CD4-positive, alpha-beta T cell treated with Interleukin-2 at 100 ng/mL for 4 hours (primary cell): Measurements from ENCODE around the gene SLC43A3.

ENCODE experiments used
- DNase-seq: peaks from one replicate; pipeline ENCODE4 v3.0.0-alpha.2; 2020; ENCODE audit warnings: low spot score

The SLC43A3 gene

GRCh38 chr11:57426929-57427726 is at the start of gene SLC43A3:
SLC43A3 (minus strand) TSS chr11:57427121; CDS start chr11:57426172, 949 bp downstream.
- DNase-seq: peak; percentile 58

DNA sequence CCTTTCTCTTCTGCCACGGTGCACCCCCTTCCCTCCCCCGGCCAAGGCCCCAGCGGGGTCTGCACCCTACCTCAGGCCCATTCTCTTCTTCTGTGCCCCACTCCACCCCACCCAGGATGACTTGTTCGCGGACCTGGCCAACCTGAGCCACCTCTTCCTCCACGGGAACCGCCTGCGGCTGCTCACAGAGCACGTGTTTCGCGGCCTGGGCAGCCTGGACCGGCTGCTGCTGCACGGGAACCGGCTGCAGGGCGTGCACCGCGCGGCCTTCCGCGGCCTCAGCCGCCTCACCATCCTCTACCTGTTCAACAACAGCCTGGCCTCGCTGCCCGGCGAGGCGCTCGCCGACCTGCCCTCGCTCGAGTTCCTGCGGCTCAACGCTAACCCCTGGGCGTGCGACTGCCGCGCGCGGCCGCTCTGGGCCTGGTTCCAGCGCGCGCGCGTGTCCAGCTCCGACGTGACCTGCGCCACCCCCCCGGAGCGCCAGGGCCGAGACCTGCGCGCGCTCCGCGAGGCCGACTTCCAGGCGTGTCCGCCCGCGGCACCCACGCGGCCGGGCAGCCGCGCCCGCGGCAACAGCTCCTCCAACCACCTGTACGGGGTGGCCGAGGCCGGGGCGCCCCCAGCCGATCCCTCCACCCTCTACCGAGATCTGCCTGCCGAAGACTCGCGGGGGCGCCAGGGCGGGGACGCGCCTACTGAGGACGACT is 49.3 kb upstream of the SLC43A3 start:
- peak; percentile 15 for DNase-seq

- no peak for DNase-seq
Measured at GRCh38 chr11:57475671-57476046, 48.7 kb upstream of the SLC43A3 start.

GRCh38 chr11:57475191-57475590 is 48.3 kb upstream of the SLC43A3 start:
- no peak for DNase-seq

GRCh38 chr11:57474803-57475115 is 47.8 kb upstream of the SLC43A3 start:
- no peak for DNase-seq

DNA sequence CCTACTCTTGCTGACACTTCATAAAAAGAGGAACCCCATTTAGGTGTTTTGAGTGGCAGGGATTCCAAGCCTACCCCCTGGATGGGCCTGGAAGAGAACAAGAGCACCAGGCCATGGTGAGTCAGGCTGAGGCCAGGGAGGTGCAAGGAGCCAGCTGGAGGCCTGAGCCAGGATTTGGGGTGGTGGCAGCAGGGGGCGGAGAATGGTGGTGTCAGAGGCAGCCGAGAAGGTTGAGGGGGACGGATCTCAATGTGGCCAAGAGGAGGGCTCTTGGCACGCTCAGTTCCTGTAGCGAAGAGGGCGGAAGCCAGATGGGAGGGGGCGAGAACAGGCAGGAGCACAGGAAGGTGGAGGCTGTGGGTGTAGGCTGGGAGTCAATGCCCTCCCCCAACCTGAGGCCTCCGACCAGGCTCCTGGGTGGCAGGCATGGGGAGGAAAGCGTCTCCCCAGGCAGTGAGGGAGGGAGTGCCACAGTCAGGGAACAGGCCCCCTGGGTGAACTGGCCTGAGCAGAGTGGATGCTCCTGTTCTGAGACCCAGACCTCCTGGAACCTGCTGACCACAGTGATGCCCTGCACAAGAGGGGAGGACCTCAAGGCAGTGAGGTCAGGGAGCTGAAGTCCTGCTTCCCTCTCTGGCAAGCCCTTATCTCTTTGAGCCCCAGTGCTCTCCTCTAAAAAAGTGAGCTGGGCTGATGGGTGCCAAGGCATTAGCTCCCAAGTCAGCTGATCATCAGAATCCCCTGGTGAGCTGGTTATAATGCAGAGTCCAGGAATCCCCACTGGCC is 47.3 kb upstream of the SLC43A3 start:
- peak; percentile 22 for DNase-seq

DNA sequence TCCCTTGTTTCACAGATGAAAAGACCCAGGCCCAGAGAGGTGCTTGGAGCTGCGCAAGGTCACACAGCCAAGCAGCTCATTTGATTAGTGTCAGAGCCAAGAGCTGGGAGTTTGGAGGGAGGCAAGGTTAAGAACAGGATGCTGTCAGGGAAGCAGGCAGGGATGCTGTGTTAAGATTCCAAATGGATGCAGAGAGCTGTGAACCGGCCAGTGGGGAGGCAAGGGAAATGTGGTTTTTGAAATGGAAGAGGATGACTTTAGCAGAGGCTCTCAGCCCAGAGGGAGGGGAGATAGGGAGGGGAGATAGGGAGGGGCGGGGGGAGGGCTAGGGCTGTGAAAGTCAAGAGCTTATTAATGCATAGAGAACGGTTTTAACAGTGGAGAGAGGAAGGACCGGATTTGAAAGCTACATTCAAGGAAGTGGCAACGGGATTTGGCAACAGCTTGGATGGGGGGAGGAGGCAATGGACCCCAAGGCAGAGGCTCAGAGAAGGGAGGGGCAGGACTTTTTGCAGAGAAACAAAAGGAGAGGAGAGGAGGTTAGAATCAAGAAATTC is 46.4 kb upstream of the SLC43A3 start:
- DNase-seq: no peak

- DNase-seq: no peak
Measured at GRCh38 chr11:57471496-57471895, 44.6 kb upstream of the SLC43A3 start.

- DNase-seq: no peak
Measured at GRCh38 chr11:57469268-57469667, 42.3 kb upstream of the SLC43A3 start.

- no peak for DNase-seq
Measured at GRCh38 chr11:57468276-57468675, 41.4 kb upstream of the SLC43A3 start.

GRCh38 chr11:57467508-57468157 is 40.7 kb upstream of the SLC43A3 start:
- DNase-seq: no peak

DNA sequence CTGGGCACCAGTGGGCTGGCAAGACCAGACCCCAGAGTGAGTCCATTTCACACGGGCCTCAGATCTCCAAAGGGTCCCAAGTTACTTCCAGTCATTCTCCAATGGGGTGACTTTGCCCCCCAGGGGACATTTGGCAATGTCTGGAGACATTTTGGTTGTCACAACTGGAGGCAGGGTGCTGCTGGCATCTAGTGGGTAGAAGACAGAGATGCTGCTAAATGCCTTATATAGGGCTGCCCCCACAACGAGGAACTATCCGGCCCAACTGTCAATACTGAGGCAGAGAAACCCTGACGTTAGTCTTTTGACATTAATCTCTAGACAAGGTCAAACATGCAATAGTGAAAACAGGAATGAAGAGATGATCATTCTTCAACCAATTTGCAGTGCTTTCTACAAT is 39.8 kb upstream of the SLC43A3 start:
- no peak for DNase-seq

GRCh38 chr11:57464539-57465181 is 37.7 kb upstream of the SLC43A3 start:
- DNase-seq: no peak

DNA sequence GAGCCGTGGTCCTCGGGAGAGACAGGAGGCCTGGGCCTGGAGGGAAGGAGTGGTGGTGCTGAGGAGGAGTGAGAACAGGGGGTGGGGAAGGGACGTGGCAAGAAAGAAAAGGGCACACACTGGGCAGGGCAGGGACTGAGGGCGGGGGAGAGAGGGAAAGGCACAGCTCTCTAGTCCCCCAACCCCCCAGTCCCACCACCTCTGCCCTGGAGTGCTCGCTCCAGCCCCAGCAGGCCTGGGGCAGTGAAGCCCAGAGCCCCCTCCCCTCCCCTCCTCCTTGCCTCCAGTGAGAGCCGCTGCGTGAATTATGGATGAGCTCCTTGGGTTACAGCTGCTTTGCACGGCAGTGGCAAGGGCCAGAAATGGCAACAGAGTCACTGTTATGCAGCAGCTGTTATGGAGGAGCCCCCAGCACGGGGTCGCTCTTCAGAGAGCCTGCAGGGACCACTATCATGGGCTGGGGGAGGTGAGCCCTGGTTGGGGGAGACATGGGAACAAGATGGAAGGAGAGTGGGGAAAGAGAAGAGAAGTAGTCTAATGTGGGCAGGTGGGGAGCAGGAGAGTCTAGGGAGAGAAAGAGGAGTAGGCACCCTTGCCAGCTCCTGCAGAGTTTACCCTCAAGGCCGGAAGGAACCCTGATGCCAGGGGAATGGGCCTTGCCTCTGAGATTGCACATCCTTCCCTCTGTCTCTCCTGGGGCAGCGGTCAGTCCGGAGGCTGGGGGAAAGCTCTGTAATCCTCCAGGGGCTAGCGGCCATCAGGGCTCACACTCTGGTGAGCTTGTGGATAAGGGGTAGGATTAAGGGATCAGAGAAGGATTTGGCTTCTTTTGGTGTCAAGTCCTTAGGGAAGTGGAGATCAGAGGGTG is 37.0 kb upstream of the SLC43A3 start:
- no peak for DNase-seq

- DNase-seq: no peak
Measured at GRCh38 chr11:57462597-57462996, 35.7 kb upstream of the SLC43A3 start.

GRCh38 chr11:57461841-57462489 is 35.0 kb upstream of the SLC43A3 start:
- no peak for DNase-seq

- no peak for DNase-seq
Measured at GRCh38 chr11:57460758-57461749, 34.1 kb upstream of the SLC43A3 start.

DNA sequence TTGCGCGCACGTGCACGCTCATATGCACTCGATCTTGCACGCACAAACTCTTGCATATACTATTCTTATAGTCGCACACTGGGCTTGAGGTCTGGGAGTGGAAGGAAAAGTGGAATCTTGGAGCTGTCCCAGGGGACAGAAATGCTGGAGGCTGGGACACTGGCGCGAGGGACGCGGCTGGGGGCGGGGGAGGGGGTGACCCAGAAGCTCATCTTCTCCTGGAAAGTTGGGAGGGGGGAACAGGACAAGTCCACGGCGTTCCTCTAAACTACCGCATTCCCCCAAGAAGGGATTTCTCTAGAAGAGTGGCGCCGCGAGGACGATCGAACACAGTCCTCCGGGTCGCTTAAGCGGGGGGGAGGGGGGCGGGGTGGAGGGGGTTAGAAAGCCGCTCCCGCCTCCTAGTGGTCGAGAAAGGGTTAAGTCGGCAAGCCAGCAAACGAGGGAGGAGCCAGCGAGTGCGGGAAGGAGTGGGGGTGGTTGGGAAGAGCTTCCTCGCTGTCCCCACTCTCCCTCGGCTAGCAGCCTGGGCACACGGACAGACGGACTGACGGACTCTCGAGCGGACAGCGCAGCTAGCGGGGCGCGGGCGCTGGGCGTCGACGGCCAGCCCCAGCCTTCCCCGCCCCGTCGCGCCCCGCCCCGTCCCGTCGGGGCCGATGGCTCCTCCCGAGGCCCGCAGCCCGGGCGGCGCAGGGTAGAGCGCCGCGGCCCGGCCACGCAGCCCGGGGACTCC is 33.3 kb upstream of the SLC43A3 start, which contains the start of gene RTN4RL2:
Gene RTN4RL2, plus strand, starts transcription at position 507 of the 736 bp plus-strand sequence. CDS start 338 bp downstream, outside the sequence.
- DNase-seq: peak; percentile 20
